Stomach (tissue), 4 donors: ENCODE results near the gene HIVEP1.

Experiments
- EP300 ChIP-seq: sonication (generic); formaldehyde crosslinking; IDR thresholded peaks from one replicate; pipeline ENCODE4 v1.6.1; 2017; ENCODE audit warnings: antibody characterized with exemption
- POLR2A ChIP-seq, 4 donors: fragments of 450-650 bp; IDR thresholded peaks; one replicate each; pipeline ENCODE4 v1.6.1; 2016; ENCODE audit warnings: antibody characterized with exemption in 4 of 4, control low read depth in 2 of 4, mild to moderate bottlenecking in 1 of 4, moderate library complexity in 1 of 4
- POLR2AphosphoS5 ChIP-seq, 3 donors: sonication (generic); formaldehyde crosslinking; IDR thresholded peaks; one replicate each; pipeline ENCODE4 v1.6.1; 2016; ENCODE audit warnings: antibody characterized with exemption in 3 of 3
- TF ChIP-seq, protein P1 (sequence below), 7 experiments: fragments of 450-650 bp in 4 of 7; fragments of 200-600 bp in 3 of 7; sonication (generic) in 3 of 7; IDR thresholded peaks; one replicate each; pipeline ENCODE4 v1.5.1; 2016 to 2019; ENCODE audit warnings: antibody characterized with exemption in 7 of 7, control low read depth in 2 of 7, mild to moderate bottlenecking in 1 of 7

DNA sequence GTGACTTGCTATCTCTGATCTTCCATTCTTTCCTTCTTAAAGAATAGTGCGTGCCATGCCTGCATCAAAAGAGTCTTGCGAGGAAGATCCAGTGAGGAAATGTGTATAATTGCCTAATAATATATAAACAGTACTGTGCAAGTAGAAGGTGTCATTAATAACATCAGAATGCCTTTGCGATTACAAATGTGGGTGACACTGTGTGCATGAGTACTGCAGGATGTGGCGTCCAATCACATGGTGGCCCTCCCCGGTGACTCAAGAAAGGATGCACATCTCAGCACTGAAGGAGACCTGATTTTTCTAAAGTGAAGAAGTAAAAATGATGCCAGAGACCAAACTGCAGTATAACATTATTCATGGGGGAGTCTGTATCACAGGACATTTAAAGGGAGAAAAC is 170.6 kb downstream of the HIVEP1 start:
- TF ChIP-seq POLR2AphosphoS5 (IDR thresholded peaks at IDR 0.05): no peak
- TF ChIP-seq, protein P1, sequence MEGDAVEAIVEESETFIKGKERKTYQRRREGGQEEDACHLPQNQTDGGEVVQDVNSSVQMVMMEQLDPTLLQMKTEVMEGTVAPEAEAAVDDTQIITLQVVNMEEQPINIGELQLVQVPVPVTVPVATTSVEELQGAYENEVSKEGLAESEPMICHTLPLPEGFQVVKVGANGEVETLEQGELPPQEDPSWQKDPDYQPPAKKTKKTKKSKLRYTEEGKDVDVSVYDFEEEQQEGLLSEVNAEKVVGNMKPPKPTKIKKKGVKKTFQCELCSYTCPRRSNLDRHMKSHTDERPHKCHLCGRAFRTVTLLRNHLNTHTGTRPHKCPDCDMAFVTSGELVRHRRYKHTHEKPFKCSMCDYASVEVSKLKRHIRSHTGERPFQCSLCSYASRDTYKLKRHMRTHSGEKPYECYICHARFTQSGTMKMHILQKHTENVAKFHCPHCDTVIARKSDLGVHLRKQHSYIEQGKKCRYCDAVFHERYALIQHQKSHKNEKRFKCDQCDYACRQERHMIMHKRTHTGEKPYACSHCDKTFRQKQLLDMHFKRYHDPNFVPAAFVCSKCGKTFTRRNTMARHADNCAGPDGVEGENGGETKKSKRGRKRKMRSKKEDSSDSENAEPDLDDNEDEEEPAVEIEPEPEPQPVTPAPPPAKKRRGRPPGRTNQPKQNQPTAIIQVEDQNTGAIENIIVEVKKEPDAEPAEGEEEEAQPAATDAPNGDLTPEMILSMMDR (IDR thresholded peaks at IDR 0.05): no peak
- no peak for TF ChIP-seq POLR2A (IDR thresholded peaks at IDR 0.05)
- TF ChIP-seq EP300: no peak
